Gastroesophageal sphincter (tissue), 3 donors: ENCODE results near the gene CNTNAP2.

Source experiments
- EP300 ChIP-seq: sonication (generic); formaldehyde crosslinking; IDR thresholded peaks from one replicate; pipeline ENCODE4 v1.6.1; 2017; ENCODE audit warnings: antibody characterized with exemption, mild to moderate bottlenecking
- POLR2A ChIP-seq, 2 donors: fragments of 450-650 bp; IDR thresholded peaks; one replicate each; pipeline ENCODE4 v1.6.1; 2017; ENCODE audit warnings: antibody characterized with exemption in 2 of 2, mild to moderate bottlenecking in 2 of 2, moderate library complexity in 1 of 2
- POLR2AphosphoS5 ChIP-seq: sonication (generic); formaldehyde crosslinking; IDR thresholded peaks from one replicate; pipeline ENCODE4 v1.6.1; 2017; ENCODE audit warnings: antibody characterized with exemption
- TF ChIP-seq, protein P1 (sequence below), 4 experiments: fragments of 200-600 bp in 2 of 4; fragments of 450-650 bp in 2 of 4; sonication (generic) in 1 of 4; IDR thresholded peaks; one replicate each; pipeline ENCODE4 v1.5.1; 2017 to 2019; ENCODE audit warnings: antibody characterized with exemption in 4 of 4, mild to moderate bottlenecking in 2 of 4, moderate library complexity in 2 of 4

DNA sequence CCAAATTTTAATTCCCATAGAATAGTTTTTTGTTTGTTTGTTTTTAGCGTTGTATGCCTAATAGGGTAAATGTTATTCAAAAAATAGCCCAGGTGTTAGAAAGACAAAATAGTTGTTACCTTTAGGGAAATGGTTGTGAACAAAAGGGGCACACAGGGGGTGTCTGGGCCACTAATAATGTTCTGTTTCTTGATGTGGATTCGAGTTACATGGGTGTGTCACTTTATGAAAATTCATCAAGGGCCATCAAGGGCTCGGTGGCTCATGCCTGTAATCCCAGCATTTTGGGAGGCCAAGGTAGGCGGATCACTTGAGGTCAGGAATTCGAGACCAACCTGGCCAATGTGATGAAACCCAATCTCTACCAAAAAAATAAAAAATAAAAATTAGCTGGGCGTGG, 1942.2 kb downstream of the CNTNAP2 start:
- TF ChIP-seq, protein P1, sequence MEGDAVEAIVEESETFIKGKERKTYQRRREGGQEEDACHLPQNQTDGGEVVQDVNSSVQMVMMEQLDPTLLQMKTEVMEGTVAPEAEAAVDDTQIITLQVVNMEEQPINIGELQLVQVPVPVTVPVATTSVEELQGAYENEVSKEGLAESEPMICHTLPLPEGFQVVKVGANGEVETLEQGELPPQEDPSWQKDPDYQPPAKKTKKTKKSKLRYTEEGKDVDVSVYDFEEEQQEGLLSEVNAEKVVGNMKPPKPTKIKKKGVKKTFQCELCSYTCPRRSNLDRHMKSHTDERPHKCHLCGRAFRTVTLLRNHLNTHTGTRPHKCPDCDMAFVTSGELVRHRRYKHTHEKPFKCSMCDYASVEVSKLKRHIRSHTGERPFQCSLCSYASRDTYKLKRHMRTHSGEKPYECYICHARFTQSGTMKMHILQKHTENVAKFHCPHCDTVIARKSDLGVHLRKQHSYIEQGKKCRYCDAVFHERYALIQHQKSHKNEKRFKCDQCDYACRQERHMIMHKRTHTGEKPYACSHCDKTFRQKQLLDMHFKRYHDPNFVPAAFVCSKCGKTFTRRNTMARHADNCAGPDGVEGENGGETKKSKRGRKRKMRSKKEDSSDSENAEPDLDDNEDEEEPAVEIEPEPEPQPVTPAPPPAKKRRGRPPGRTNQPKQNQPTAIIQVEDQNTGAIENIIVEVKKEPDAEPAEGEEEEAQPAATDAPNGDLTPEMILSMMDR (IDR thresholded peaks at IDR 0.05): no peak
- TF ChIP-seq EP300: no peak
- TF ChIP-seq POLR2A (IDR thresholded peaks at IDR 0.05): no peak
- no peak for TF ChIP-seq POLR2AphosphoS5
